Common myeloid progenitor, CD34-positive (primary cell): Measurements from ENCODE around the gene EFCAB13.

ENCODE experiments used
- CTCF ChIA-PET: fragments of 350-600 bp; sonication (Branson Sonifier 250); formaldehyde crosslinking; loops from one replicate; lab custom pipeline; 2021; ENCODE audit warnings: antibody characterized with exemption; lab: Charles Lee
- POLR2A ChIA-PET: fragments of 350-600 bp; sonication (Branson Sonifier 250); formaldehyde crosslinking; loops from one replicate; lab custom pipeline; 2021; ENCODE audit warnings: antibody characterized with exemption; lab: Charles Lee
- DNase-seq, 3 donors: peaks; one replicate each; pipeline versions ENCODE4 v3.0.0 to v3.0.0-alpha.2; 2013
- H3K27ac ChIP-seq, 2 experiments: 1 replicate in 1 of 2; 2 replicates in 1 of 2; pipeline ENCODE4 v1.7.0; 2013; ENCODE audit warnings: inconsistent platforms in 2 of 2, low read length in 2 of 2, mild to moderate bottlenecking in 2 of 2, low read depth in 1 of 2, moderate library complexity in 1 of 2; ENCODE audit not compliant: severe bottlenecking in 2 of 2, insufficient read depth in 1 of 2, poor library complexity in 1 of 2
- H3K27me3 ChIP-seq, 5 experiments: replicated peaks in 2 of 5; 1 replicate in 3 of 5; 2 replicates in 2 of 5; pipeline versions ENCODE4 v1.6.1 to v1.7.0; 2013; ENCODE audit warnings: low read length in 4 of 5, mild to moderate bottlenecking in 2 of 5, moderate library complexity in 2 of 5, inconsistent platforms in 1 of 5; ENCODE audit not compliant: insufficient read depth in 5 of 5, control insufficient read depth in 4 of 5
- H3K36me3 ChIP-seq, 4 experiments: 1 replicate in 2 of 4; 2 replicates in 2 of 4; pipeline versions ENCODE4 v1.6.1 to v1.7.0; 2013; ENCODE audit warnings: low read length in 3 of 4, control low read depth in 1 of 4, mild to moderate bottlenecking in 1 of 4; ENCODE audit not compliant: control insufficient read depth in 4 of 4, insufficient read depth in 4 of 4
- H3K4me1 ChIP-seq, 4 experiments: 1 replicate in 3 of 4; 2 replicates in 1 of 4; pipeline versions ENCODE4 v1.6.1 to v1.7.1; 2013; ENCODE audit warnings: low read length in 3 of 4, mild to moderate bottlenecking in 3 of 4, control low read depth in 1 of 4, inconsistent platforms in 1 of 4, moderate library complexity in 1 of 4; ENCODE audit not compliant: control insufficient read depth in 4 of 4, insufficient read depth in 4 of 4; ENCODE audit errors: control extremely low read depth in 1 of 4
- H3K4me3 ChIP-seq, 7 experiments: 1 replicate in 4 of 7; 2 replicates in 3 of 7; pipeline versions ENCODE4 v1.5.1 to v1.7.0; 2013; ENCODE audit warnings: mild to moderate bottlenecking in 7 of 7, low read length in 6 of 7, moderate library complexity in 6 of 7, inconsistent platforms in 2 of 7, low read depth in 2 of 7, control low read depth in 1 of 7; ENCODE audit not compliant: insufficient read depth in 4 of 7, control insufficient read depth in 1 of 7; ENCODE audit errors: extremely low read depth in 1 of 7
- H3K9me3 ChIP-seq, 5 experiments: 1 replicate in 4 of 5; 2 replicates in 1 of 5; pipeline versions ENCODE4 v1.6.1 to v1.7.1; 2013; ENCODE audit warnings: low read length in 4 of 5, mild to moderate bottlenecking in 2 of 5, inconsistent platforms in 1 of 5, low read depth in 1 of 5, moderate library complexity in 1 of 5; ENCODE audit not compliant: control insufficient read depth in 4 of 5, insufficient read depth in 2 of 5; ENCODE audit errors: control extremely low read depth in 1 of 5
- WGBS: methylation state at CpG from one replicate; pipeline ENCODE4 v1.1.5; 2013; ENCODE audit not compliant: insufficient coverage; 5-methylcytosine and 5-hydroxymethylcytosine counted together

Gene EFCAB13

DNA sequence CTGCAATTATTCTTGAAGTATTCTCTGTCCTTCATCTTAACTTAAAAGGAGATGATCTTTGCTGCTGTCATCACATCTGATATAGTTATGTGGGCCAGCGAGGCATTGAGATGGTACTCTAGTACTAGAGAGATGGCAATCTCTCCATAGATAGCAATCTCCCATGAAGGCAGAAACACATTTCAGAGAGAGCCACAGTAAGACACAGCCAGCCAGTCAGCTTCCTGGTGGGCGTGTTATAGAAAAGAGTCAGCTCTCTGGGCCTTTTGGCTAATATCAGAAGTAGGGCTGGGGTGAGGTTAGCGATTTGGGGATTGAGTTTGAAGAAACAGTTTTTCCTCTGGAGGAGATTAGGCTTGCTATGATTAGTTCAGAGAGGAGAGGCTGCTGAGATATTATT is 22.6 kb upstream of the EFCAB13 start:
- Histone ChIP-seq H3K4me3 (no peak overlapping the region), H3K4me1 (peaks cover 0 to 4% (median 1%) of the 10 kb centered on the region in 4 experiments), H3K27me3 (no peaks in the 10 kb centered on the region), H3K27ac (no peak overlapping the region), H3K9me3 (peaks cover 0 to 8% (median 4%) of the 10 kb centered on the region in 5 experiments), H3K36me3 (no peaks in the 10 kb centered on the region)
- POLR2A ChIA-PET: no interaction called here
- 80% methylated on average over 1 of the region's 3 CpGs for WGBS
- CTCF ChIA-PET: interaction anchor here (0.7 to 1.4 kb wide), 3 partner anchors 11 to 75 kb away, joined by 3 read pairs; no protein-coding TSS in a partner anchor
- no peak for DNase-seq

DNA sequence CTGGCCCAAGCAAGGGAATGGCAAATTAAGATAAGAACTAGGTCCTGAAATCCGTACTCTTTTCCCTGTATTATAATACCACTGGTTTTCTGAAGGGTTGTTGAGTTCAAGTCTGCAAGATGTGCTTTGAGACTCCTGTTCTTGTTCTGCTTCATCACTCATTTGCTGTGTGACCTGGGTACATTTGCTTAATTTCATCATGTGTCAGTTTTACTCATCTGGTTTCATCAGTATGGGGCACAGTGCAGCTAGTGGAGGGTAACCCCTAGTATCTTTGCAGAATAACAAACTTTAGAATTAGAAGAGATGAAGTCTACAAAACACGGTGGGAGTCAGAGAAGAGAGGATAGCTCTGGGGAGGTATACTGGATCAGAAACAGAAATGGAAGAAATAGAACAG is 21.9 kb upstream of the EFCAB13 start:
- ChIA-PET POLR2A (no interaction called here), CTCF (no interaction called here)
- Histone ChIP-seq H3K27me3 (no peaks in the 10 kb centered on the region), H3K27ac (no peak overlapping the region), H3K9me3 (peaks cover 0 to 8% (median 4%) of the 10 kb centered on the region in 5 experiments), H3K4me1 (peaks cover 0 to 4% (median 1%) of the 10 kb centered on the region in 4 experiments), H3K36me3 (no peaks in the 10 kb centered on the region), H3K4me3 (no peak overlapping the region)
- DNase-seq: no peak
- WGBS: 100% methylated on average over 1 of the region's 2 CpGs

DNA sequence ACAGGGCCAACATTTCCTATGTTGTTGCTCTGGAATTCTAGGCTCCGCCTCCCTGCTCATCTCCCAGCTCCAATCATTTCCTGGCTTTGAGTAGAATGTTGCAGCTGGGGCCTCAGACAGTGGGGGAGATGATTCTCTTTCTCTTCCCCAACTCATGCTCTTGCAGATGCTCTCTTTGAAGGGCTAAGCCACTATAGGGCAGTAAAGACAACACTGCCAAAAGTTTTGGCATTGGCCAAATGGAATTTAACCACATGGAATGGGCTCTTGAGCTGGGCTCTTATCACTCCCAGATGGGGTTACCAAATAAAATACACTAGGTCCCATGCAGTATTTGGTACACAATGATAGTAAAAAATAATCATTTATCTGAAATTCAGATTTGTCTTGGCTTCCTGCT is 19.6 kb upstream of the EFCAB13 start:
- no peak for DNase-seq

DNA sequence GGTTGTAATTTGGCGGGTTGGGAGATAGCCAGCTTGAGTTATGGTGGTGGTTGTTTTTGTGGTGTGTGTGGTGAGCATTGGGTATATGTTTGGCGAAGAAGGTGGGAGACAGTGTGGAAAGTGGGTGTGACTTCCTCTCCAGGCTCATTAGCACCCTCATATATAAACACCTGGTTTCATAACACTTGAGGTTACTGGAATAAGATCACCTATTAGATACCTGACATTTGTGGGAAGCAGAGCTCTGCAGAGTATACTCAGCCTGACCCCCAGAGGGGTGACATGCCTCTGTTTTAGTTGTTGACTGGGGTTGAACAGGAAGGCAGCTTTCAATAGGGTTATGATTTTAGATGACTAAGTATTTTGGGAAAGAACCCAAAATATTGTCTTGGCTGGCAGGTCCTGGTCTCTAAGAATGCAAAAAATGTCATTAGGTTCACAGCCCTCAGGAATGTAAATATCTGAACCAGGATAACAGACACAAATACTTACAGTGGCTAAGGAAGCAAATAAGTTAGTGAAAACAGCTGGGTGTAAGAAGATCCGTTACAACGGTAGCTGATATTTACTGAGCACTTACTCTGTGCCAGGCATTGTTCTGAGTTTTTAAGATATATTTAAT is 18.3 kb upstream of the EFCAB13 start:
- POLR2A ChIA-PET: interaction anchor here (0.6 kb wide), 1 partner anchor 45 kb away, joined by 3 read pairs; no protein-coding TSS in a partner anchor
- no CpG with 5 or more reads among the region's 4 CpGs for WGBS
- Histone ChIP-seq H3K4me3 (no peak overlapping the region), H3K27me3 (no peaks in the 10 kb centered on the region), H3K27ac (no peak overlapping the region), H3K36me3 (no peaks in the 10 kb centered on the region), H3K4me1 (peaks cover 0 to 4% (median 1%) of the 10 kb centered on the region in 4 experiments), H3K9me3 (peaks cover 0 to 8% (median 4%) of the 10 kb centered on the region in 5 experiments)
- CTCF ChIA-PET: interaction anchor here (1.3 to 1.5 kb wide), 2 partner anchors 9 to 10 kb away, joined by 3 read pairs; no protein-coding TSS in a partner anchor
- DNase-seq: peak in 2 of 3 donors; percentile 35 to 54

More for the DNA sequence above, 19.6 kb upstream of the EFCAB13 start:
- Histone ChIP-seq H3K4me3 (no peak overlapping the region), H3K36me3 (no peaks in the 10 kb centered on the region), H3K9me3 (peaks cover 0 to 8% (median 4%) of the 10 kb centered on the region in 5 experiments), H3K27ac (no peak overlapping the region), H3K4me1 (peaks cover 0 to 4% (median 1%) of the 10 kb centered on the region in 4 experiments), H3K27me3 (no peaks in the 10 kb centered on the region)
- ChIA-PET CTCF (interaction anchor here (0.6 to 1.3 kb wide), 2 partner anchors 11 to 70 kb away, joined by 3 read pairs; no protein-coding TSS in a partner anchor), POLR2A (no interaction called here)
- no CpG with 5 or more reads among the region's 1 CpG for WGBS

DNA sequence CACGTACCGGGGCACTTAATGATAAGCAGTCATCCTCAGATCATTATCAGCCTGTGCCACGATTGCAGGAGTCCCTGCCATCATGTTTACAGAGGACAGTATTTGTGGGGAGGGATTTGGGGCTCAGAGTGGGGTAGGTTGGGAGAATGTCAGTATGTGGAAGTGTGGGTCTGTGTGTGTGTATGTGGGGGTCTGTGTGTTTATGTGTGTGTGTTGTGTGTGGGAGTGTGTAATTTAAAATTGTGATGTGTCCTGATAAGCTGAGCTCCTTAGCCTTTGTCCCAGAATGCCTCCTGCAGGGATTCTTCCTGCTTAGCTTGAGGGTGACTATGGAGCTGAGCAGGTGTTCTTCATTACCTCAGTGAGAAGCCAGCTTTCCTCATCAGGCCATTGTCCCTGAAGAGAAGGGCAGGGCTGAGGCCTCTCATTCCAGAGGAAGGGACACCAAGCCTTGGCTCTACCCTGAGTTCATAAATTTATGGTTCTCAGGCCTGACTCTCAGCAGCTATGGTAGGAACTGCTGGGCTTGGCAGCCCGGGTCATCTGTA is 13.5 kb upstream of the EFCAB13 start:
- DNase-seq: no peak
- ChIA-PET CTCF (interaction anchor here (1.2 to 2.7 kb wide), 2 partner anchors 15 to 80 kb away, joined by 4 to 11 read pairs; no protein-coding TSS in a partner anchor), POLR2A (no interaction called here)
- no peak overlapping the region for H3K27ac ChIP-seq
- peaks cover 0 to 8% (median under 1%) of the 10 kb centered on the region in 4 experiments for H3K4me1 ChIP-seq
- WGBS: 86% methylated on average over 1 of the region's 4 CpGs
- no peaks in the 10 kb centered on the region for H3K9me3 ChIP-seq
- no peaks in the 10 kb centered on the region for H3K36me3 ChIP-seq
- H3K4me3 ChIP-seq: no peak overlapping the region
- no peaks in the 10 kb centered on the region for H3K27me3 ChIP-seq

DNA sequence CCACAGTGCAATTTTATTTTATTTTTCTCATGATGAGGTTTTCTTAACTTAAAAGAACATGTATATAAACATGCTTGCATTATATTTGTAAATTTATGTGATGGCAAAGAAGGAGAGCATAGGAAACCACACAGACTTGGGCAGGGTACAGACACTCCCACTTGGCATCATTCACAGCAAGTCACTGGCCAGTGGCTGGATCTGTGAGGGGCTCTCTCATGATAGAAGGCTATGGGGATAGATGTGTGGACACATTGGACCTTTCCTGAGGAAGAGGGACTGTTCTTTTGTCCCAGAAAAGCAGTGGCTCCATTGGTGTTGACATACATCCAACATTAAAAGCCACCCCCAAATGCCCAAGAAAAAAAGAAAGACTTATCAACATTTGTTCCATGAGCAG is 12.3 kb upstream of the EFCAB13 start:
- CTCF ChIA-PET: interaction anchor here (0.6 to 2.7 kb wide), 3 partner anchors 11 to 81 kb away, joined by 3 to 11 read pairs (median 4); no protein-coding TSS in a partner anchor

More for the DNA sequence above, 12.3 kb upstream of the EFCAB13 start:
- H3K27ac ChIP-seq: no peak overlapping the region
- H3K36me3 ChIP-seq: no peaks in the 10 kb centered on the region
- POLR2A ChIA-PET: no interaction called here
- no peak for DNase-seq
- no peaks in the 10 kb centered on the region for H3K9me3 ChIP-seq
- H3K27me3 ChIP-seq: no peaks in the 10 kb centered on the region
- H3K4me3 ChIP-seq: no peak overlapping the region
- peaks cover 0 to 6% (median 0%) of the 10 kb centered on the region in 4 experiments for H3K4me1 ChIP-seq
